K562 (cell line): ENCODE measurements around the gene ANXA9. TPM values are rescaled to one million over a fixed set of nuclear protein-coding genes. Genes with fewer than 3 reads are reported as not detected.

Experiments
- ELF2 ChIP-seq: fragments of 250-450 bp; sonication (Bioruptor Pico); IDR thresholded peaks from 2 replicates; pipeline ENCODE4 v1.5.0; 2021; ENCODE audit warnings: mild to moderate bottlenecking
- ZFP36 ChIP-seq: fragments of 150-350 bp; IDR thresholded peaks from 2 replicates; pipeline ENCODE4 v1.6.1; 2018; ENCODE audit warnings: low read length, low read depth; ENCODE audit not compliant: partially characterized antibody
- ZNF398 ChIP-seq: fragments of 250-450 bp; sonication (Bioruptor Pico); IDR thresholded peaks from 2 replicates; pipeline ENCODE4 v1.8.0; 2021; ENCODE audit warnings: moderate library complexity, mild to moderate bottlenecking, inconsistent platforms
- polyA plus RNA-seq, 8 experiments: library from polyadenylated mRNA; depleted of rRNA in 4 of 8; stranded (reverse) in 5 of 8; unstranded in 3 of 8; fragments of >200 nt; fragmentation: Nextera tagmentation in 2 of 8; fragmentation: Illumina TruSeq in 1 of 8; extraction: Ambion mirVana in 2 of 8; extraction: Trizol in 1 of 8; gene quantifications; 2 replicates each; pipeline versions ENCODE4 v1.2.1 to v1.2.3, GENCODE V29; 2011 to 2014; ENCODE audit warnings: inconsistent platforms in 1 of 8, missing spikeins in 1 of 8
- total RNA-seq, 7 experiments: library from RNA; depleted of rRNA in 6 of 7; stranded (reverse); fragments of >200 nt in 6 of 7; fragmentation: Illumina TruSeq in 2 of 7; extraction: Trizol in 2 of 7; gene quantifications; 2 replicates each; pipeline versions ENCODE4 v1.2.1 to v1.2.3, GENCODE V29; 2011 to 2021; ENCODE audit warnings: low replicate concordance in 1 of 7
- TF ChIP-seq, protein P1 (sequence below): sonication (generic); formaldehyde crosslinking; IDR thresholded peaks from 2 replicates; pipeline ENCODE4 v1.8.0; 2023; ENCODE audit warnings: missing genetic modification reagents, mild to moderate bottlenecking, borderline replicate concordance
- TF ChIP-seq, protein P2 (sequence below): fragments of 450-650 bp; IDR thresholded peaks from 2 replicates; pipeline ENCODE4 v1.6.1; 2016; ENCODE audit warnings: mild to moderate bottlenecking, moderate library complexity

Gene ANXA9
- total and polyA plus RNA-seq, 9 of the 15 experiments (the other 6 are each of a cell fraction or from before 2014, with no cell fraction given), result 0.24 to 1.6 (median 0.57) TPM

GRCh38 chr1:151008244-151009205 is 26.4 kb downstream of the ANXA9 start, which contains the start of gene PRUNE1 (continued):
- TF ChIP-seq ELF2 (CRISPR knock-in tag), result no peak
- TF ChIP-seq, protein P1, sequence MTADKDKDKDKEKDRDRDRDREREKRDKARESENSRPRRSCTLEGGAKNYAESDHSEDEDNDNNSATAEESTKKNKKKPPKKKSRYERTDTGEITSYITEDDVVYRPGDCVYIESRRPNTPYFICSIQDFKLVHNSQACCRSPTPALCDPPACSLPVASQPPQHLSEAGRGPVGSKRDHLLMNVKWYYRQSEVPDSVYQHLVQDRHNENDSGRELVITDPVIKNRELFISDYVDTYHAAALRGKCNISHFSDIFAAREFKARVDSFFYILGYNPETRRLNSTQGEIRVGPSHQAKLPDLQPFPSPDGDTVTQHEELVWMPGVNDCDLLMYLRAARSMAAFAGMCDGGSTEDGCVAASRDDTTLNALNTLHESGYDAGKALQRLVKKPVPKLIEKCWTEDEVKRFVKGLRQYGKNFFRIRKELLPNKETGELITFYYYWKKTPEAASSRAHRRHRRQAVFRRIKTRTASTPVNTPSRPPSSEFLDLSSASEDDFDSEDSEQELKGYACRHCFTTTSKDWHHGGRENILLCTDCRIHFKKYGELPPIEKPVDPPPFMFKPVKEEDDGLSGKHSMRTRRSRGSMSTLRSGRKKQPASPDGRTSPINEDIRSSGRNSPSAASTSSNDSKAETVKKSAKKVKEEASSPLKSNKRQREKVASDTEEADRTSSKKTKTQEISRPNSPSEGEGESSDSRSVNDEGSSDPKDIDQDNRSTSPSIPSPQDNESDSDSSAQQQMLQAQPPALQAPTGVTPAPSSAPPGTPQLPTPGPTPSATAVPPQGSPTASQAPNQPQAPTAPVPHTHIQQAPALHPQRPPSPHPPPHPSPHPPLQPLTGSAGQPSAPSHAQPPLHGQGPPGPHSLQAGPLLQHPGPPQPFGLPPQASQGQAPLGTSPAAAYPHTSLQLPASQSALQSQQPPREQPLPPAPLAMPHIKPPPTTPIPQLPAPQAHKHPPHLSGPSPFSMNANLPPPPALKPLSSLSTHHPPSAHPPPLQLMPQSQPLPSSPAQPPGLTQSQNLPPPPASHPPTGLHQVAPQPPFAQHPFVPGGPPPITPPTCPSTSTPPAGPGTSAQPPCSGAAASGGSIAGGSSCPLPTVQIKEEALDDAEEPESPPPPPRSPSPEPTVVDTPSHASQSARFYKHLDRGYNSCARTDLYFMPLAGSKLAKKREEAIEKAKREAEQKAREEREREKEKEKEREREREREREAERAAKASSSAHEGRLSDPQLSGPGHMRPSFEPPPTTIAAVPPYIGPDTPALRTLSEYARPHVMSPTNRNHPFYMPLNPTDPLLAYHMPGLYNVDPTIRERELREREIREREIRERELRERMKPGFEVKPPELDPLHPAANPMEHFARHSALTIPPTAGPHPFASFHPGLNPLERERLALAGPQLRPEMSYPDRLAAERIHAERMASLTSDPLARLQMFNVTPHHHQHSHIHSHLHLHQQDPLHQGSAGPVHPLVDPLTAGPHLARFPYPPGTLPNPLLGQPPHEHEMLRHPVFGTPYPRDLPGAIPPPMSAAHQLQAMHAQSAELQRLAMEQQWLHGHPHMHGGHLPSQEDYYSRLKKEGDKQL, result no peak
- TF ChIP-seq ZNF398 (CRISPR knock-in tag), result no peak
- TF ChIP-seq ZFP36, result no peak
- TF ChIP-seq, protein P2, sequence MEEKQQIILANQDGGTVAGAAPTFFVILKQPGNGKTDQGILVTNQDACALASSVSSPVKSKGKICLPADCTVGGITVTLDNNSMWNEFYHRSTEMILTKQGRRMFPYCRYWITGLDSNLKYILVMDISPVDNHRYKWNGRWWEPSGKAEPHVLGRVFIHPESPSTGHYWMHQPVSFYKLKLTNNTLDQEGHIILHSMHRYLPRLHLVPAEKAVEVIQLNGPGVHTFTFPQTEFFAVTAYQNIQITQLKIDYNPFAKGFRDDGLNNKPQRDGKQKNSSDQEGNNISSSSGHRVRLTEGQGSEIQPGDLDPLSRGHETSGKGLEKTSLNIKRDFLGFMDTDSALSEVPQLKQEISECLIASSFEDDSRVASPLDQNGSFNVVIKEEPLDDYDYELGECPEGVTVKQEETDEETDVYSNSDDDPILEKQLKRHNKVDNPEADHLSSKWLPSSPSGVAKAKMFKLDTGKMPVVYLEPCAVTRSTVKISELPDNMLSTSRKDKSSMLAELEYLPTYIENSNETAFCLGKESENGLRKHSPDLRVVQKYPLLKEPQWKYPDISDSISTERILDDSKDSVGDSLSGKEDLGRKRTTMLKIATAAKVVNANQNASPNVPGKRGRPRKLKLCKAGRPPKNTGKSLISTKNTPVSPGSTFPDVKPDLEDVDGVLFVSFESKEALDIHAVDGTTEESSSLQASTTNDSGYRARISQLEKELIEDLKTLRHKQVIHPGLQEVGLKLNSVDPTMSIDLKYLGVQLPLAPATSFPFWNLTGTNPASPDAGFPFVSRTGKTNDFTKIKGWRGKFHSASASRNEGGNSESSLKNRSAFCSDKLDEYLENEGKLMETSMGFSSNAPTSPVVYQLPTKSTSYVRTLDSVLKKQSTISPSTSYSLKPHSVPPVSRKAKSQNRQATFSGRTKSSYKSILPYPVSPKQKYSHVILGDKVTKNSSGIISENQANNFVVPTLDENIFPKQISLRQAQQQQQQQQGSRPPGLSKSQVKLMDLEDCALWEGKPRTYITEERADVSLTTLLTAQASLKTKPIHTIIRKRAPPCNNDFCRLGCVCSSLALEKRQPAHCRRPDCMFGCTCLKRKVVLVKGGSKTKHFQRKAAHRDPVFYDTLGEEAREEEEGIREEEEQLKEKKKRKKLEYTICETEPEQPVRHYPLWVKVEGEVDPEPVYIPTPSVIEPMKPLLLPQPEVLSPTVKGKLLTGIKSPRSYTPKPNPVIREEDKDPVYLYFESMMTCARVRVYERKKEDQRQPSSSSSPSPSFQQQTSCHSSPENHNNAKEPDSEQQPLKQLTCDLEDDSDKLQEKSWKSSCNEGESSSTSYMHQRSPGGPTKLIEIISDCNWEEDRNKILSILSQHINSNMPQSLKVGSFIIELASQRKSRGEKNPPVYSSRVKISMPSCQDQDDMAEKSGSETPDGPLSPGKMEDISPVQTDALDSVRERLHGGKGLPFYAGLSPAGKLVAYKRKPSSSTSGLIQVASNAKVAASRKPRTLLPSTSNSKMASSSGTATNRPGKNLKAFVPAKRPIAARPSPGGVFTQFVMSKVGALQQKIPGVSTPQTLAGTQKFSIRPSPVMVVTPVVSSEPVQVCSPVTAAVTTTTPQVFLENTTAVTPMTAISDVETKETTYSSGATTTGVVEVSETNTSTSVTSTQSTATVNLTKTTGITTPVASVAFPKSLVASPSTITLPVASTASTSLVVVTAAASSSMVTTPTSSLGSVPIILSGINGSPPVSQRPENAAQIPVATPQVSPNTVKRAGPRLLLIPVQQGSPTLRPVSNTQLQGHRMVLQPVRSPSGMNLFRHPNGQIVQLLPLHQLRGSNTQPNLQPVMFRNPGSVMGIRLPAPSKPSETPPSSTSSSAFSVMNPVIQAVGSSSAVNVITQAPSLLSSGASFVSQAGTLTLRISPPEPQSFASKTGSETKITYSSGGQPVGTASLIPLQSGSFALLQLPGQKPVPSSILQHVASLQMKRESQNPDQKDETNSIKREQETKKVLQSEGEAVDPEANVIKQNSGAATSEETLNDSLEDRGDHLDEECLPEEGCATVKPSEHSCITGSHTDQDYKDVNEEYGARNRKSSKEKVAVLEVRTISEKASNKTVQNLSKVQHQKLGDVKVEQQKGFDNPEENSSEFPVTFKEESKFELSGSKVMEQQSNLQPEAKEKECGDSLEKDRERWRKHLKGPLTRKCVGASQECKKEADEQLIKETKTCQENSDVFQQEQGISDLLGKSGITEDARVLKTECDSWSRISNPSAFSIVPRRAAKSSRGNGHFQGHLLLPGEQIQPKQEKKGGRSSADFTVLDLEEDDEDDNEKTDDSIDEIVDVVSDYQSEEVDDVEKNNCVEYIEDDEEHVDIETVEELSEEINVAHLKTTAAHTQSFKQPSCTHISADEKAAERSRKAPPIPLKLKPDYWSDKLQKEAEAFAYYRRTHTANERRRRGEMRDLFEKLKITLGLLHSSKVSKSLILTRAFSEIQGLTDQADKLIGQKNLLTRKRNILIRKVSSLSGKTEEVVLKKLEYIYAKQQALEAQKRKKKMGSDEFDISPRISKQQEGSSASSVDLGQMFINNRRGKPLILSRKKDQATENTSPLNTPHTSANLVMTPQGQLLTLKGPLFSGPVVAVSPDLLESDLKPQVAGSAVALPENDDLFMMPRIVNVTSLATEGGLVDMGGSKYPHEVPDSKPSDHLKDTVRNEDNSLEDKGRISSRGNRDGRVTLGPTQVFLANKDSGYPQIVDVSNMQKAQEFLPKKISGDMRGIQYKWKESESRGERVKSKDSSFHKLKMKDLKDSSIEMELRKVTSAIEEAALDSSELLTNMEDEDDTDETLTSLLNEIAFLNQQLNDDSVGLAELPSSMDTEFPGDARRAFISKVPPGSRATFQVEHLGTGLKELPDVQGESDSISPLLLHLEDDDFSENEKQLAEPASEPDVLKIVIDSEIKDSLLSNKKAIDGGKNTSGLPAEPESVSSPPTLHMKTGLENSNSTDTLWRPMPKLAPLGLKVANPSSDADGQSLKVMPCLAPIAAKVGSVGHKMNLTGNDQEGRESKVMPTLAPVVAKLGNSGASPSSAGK, result peak; percentile 77
